Rectal smooth muscle tissue (tissue), 1 donor: ENCODE results near the gene CELF4.
"Not testable (repeated sequence)": the region's sequence is repeated elsewhere in the genome, so short reads cannot be mapped to it uniquely, and the experiment has no call there.

Experiments
- H3K27ac ChIP-seq: one replicate; pipeline ENCODE4 v1.7.0; 2013; ENCODE audit warnings: low read depth, low read length, inconsistent platforms
- H3K27me3 ChIP-seq: one replicate; pipeline ENCODE4 v1.7.0; 2013; ENCODE audit warnings: low read length; ENCODE audit not compliant: control insufficient read depth, insufficient read depth
- H3K36me3 ChIP-seq: one replicate; pipeline ENCODE4 v1.7.0; 2013; ENCODE audit warnings: low read length; ENCODE audit not compliant: control insufficient read depth, insufficient read depth
- H3K4me1 ChIP-seq: one replicate; pipeline ENCODE4 v1.7.0; 2013; ENCODE audit warnings: low read length; ENCODE audit not compliant: control insufficient read depth, insufficient read depth
- H3K4me3 ChIP-seq: one replicate; pipeline ENCODE4 v1.7.0; 2013; ENCODE audit warnings: low read length
- H3K9ac ChIP-seq: one replicate; pipeline ENCODE4 v1.7.0; 2013; ENCODE audit warnings: low read length

The CELF4 gene

GRCh38 chr18:37481491-37481890 lies 84.1 kb downstream of the CELF4 start:
- Histone ChIP-seq H3K4me3 (no peak overlapping the region), H3K36me3 (no peaks in the 10 kb centered on the region), H3K4me1 (no peaks in the 10 kb centered on the region), H3K27ac (no peak overlapping the region), H3K9ac (no peak overlapping the region), H3K27me3 (peaks cover 10% of the 10 kb centered on the region)

- no peak overlapping the region for H3K9ac ChIP-seq
- no peak overlapping the region for H3K27ac ChIP-seq
- peaks cover 5% of the 10 kb centered on the region for H3K27me3 ChIP-seq
- no peaks in the 10 kb centered on the region for H3K4me1 ChIP-seq
- H3K4me3 ChIP-seq = no peak overlapping the region
- no peaks in the 10 kb centered on the region for H3K36me3 ChIP-seq
Measured at GRCh38 chr18:37481072-37481471, 84.5 kb downstream of the CELF4 start.

- H3K9ac ChIP-seq = no peak overlapping the region
- no peak overlapping the region for H3K27ac ChIP-seq
Measured at GRCh38 chr18:37476611-37477295, 88.8 kb downstream of the CELF4 start.

GRCh38 chr18:37476182-37476581 lies 89.4 kb downstream of the CELF4 start:
- H3K9ac ChIP-seq = no peak overlapping the region
- H3K36me3 ChIP-seq = no peaks in the 10 kb centered on the region
- no peaks in the 10 kb centered on the region for H3K27me3 ChIP-seq
- no peaks in the 10 kb centered on the region for H3K4me1 ChIP-seq
- no peak overlapping the region for H3K27ac ChIP-seq
- H3K4me3 ChIP-seq = no peak overlapping the region

More at GRCh38 chr18:37476611-37477295, 88.8 kb downstream of the CELF4 start:
- Histone ChIP-seq H3K27me3 (no peaks in the 10 kb centered on the region), H3K4me1 (no peaks in the 10 kb centered on the region), H3K4me3 (no peak overlapping the region), H3K36me3 (no peaks in the 10 kb centered on the region)

- no peaks in the 10 kb centered on the region for H3K36me3 ChIP-seq
- H3K27ac ChIP-seq = no peak overlapping the region
- no peak overlapping the region for H3K4me3 ChIP-seq
- H3K27me3 ChIP-seq = no peaks in the 10 kb centered on the region
- no peak overlapping the region for H3K9ac ChIP-seq
- H3K4me1 ChIP-seq = no peaks in the 10 kb centered on the region
Measured at GRCh38 chr18:37473195-37473840, 92.3 kb downstream of the CELF4 start.

GRCh38 chr18:37471637-37472036 lies 94.0 kb downstream of the CELF4 start:
- Histone ChIP-seq H3K36me3 (no peaks in the 10 kb centered on the region), H3K9ac (no peak overlapping the region), H3K4me1 (no peaks in the 10 kb centered on the region), H3K27ac (no peak overlapping the region), H3K27me3 (no peaks in the 10 kb centered on the region), H3K4me3 (no peak overlapping the region)

GRCh38 chr18:37470986-37471385 lies 94.6 kb downstream of the CELF4 start:
- Histone ChIP-seq H3K27me3 (no peaks in the 10 kb centered on the region), H3K4me3 (no peak overlapping the region), H3K4me1 (no peaks in the 10 kb centered on the region), H3K36me3 (no peaks in the 10 kb centered on the region), H3K9ac (no peak overlapping the region), H3K27ac (no peak overlapping the region)

GRCh38 chr18:37467002-37467662 lies 98.5 kb downstream of the CELF4 start:
- no peaks in the 10 kb centered on the region for H3K36me3 ChIP-seq
- no peak overlapping the region for H3K27ac ChIP-seq
- no peak overlapping the region for H3K9ac ChIP-seq
- no peaks in the 10 kb centered on the region for H3K27me3 ChIP-seq
- H3K4me3 ChIP-seq = no peak overlapping the region
- H3K4me1 ChIP-seq = peaks cover 4% of the 10 kb centered on the region

- Histone ChIP-seq H3K4me1 (peaks cover 4% of the 10 kb centered on the region), H3K27ac (no peak overlapping the region), H3K36me3 (no peaks in the 10 kb centered on the region), H3K9ac (no peak overlapping the region), H3K27me3 (no peaks in the 10 kb centered on the region), H3K4me3 (no peak overlapping the region)
Measured at GRCh38 chr18:37465958-37466357, 99.6 kb downstream of the CELF4 start.

- H3K27me3 ChIP-seq = no peaks in the 10 kb centered on the region
- no peak overlapping the region for H3K9ac ChIP-seq
- peaks cover 4% of the 10 kb centered on the region for H3K4me1 ChIP-seq
- H3K4me3 ChIP-seq = no peak overlapping the region
- H3K27ac ChIP-seq = no peak overlapping the region
- no peaks in the 10 kb centered on the region for H3K36me3 ChIP-seq
Measured at GRCh38 chr18:37464257-37464656, 101.3 kb downstream of the CELF4 start.

- H3K4me3 ChIP-seq, H3K27me3 ChIP-seq, H3K9ac ChIP-seq, H3K4me1 ChIP-seq, H3K36me3 ChIP-seq, H3K27ac ChIP-seq: not testable (repeated sequence)
Measured at GRCh38 chr18:37461329-37461728, 104.3 kb downstream of the CELF4 start.

- H3K36me3 ChIP-seq = no peaks in the 10 kb centered on the region
- H3K9ac ChIP-seq = no peak overlapping the region
- no peaks in the 10 kb centered on the region for H3K27me3 ChIP-seq
- no peak overlapping the region for H3K27ac ChIP-seq
- H3K4me1 ChIP-seq = peaks cover under 1% of the 10 kb centered on the region
- H3K4me3 ChIP-seq = no peak overlapping the region
Measured at GRCh38 chr18:37460604-37461003, 105.0 kb downstream of the CELF4 start.
